ENCODE results near the gene ATG10. TPM values are rescaled to one million over a fixed set of nuclear protein-coding genes. Genes with fewer than 3 reads are reported as not detected.

ATG10 gene
- total RNA-seq, 1 experiment from 2014 or later: 7.2 TPM

DNA sequence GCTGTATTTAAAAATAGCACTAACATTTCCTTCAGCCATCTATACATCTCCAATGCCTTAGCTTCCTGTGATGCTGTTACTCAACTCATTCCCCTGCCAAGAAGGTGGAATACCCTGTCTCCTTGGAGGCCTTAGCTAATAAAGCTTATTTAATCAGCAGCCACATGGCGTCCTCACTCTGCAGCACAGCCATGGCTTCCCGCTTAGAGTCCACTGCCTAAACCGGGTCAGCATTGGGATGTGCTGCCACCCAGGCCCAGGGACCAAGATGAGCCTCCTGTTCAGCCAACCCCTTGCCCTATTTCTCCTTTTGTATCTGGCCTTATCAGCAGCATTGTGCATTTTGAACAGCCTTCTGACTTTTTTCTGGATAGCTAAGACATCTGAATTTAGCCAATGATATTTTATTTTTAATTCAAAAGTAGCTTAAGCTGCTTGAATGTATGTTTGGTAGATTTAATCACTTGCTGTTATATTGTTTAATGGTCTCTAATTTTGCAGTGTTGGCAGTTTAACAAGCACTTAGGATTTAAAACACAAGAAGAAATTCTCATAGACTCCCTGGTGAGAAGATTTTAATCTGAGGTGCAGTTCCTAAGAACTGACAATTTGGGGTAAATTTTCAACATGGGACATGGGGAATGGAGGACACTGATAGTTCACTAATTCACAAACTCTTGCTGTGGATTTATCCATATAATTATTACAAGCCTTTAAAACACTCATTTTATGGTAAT is 193.3 kb downstream of the ATG10 start:
- peak; percentile 63 for DNase-seq (ENCODE audit: low read depth)

DNA sequence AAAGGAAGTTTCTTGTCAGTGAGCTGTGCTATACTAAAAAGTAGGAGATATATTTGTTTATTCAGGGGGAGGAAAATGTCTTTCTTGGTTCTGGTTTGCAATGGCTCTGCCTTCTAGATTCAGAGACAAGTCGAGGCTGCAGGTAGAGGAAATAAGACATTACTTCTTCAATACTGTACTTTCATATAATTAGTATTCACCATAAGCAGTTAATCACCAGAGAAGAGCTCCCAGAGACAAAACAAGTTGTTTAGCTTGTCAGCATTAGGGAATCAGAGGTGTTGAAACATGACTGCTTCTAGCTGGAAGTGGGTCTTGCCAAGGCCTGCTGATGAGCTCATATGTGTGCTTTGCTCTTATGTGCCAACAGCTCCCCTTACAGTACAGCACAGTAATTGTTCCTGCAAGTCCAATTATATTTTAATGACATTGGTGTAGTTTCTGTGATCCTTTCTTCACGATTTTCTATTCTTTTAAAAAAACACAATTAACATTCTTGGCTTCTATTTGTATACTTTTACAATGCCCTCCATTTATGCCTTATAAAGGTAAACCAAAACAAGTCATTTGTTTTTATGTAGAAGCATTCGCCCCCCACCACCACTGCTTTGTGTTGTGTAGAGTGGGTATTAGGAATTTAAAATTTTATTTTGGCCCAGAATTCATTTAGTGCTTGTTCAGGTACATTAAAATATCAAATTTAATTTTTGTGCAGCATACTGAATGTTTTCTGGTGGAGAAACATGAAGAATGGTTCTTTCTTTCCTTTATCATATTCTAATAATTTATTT is 194.1 kb downstream of the ATG10 start:
- DNase-seq (ENCODE audit: low read depth): peak; percentile 83

- no peak for DNase-seq (ENCODE audit: low read depth)
Measured at GRCh38 chr5:82167372-82167935, 195.6 kb downstream of the ATG10 start.

GRCh38 chr5:82168294-82168693 is 196.5 kb downstream of the ATG10 start:
- DNase-seq (ENCODE audit: low read depth): peak; percentile 30

GRCh38 chr5:82169892-82170291 is 198.1 kb downstream of the ATG10 start:
- DNase-seq (ENCODE audit: low read depth): no peak

DNA sequence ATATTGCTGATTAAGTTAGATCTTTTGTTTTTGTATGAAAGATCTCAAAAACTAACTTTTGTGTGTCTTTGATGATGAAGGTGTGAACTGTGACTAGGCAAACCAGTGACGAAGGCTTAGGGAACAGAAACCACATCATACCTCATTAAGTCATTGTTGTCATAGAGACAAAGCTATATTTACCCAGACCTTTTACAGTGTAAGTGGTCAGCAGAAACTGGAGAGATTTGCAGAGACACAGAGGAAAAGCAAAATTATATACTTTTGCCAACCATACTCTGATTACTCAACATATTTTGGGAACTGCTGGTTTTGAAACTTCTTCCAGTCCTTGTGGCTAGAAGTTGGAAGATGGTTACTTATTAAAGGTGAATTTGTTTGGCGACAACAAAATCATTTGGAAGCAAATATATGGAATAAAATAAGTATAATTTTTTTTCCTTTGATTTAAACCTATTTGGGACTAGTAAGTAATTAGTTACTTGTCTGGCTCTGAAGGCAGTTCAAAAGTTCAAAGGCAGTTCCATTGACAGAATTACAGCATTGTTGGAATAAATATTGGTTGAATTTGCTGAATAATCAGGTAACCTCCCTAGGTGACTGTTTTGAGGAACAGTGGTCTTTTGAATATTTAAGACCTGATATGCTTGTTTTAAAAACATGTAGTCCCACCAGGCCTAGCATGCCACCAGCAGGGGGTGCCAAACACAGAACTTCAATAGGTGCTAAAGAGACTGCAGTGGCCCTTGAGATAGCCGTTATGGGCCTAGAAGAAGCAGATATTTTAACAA is 202.5 kb downstream of the ATG10 start:
- DNase-seq (ENCODE audit: low read depth): peak; percentile 92

DNA sequence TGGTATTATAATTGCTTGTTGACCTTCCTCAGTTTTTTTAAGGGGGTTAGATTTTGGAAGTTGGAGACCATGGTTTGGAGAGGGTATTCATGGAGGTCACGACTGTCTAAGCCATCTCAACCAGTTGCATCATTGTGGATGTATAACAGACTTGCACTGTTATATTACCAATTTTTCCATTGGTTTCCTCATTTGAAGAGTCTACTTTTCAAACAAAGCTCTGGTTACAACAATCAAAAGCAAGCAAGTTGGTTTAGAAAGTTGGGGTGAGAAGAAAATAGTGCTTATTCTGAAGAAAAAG is 203.0 kb downstream of the ATG10 start:
- no peak for DNase-seq (ENCODE audit: low read depth)

- DNase-seq (ENCODE audit: low read depth): no peak
Measured at GRCh38 chr5:82176115-82176814, 204.4 kb downstream of the ATG10 start.

DNA sequence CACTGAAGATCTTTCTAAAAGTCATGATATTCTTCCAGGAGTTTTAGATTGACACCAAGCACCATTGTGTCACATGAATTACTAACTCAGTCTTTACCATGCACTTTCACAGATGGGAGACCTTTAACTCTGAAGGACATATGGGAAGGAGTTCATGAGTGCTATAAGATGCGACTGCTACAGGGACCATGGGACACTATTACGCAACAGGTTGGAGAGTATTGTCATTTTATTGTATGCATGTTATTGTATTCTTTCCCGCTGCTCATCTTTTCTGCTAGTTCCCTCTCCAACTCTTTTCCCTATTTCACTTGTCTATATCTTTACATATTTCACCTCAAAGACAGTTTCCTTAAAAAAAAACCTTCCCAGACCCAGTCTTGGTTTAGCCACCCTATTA is 206.6 kb downstream of the ATG10 start:
- no peak for DNase-seq (ENCODE audit: low read depth)

GRCh38 chr5:82182662-82183061 is 210.8 kb downstream of the ATG10 start:
- DNase-seq (ENCODE audit: low read depth): no peak

DNA sequence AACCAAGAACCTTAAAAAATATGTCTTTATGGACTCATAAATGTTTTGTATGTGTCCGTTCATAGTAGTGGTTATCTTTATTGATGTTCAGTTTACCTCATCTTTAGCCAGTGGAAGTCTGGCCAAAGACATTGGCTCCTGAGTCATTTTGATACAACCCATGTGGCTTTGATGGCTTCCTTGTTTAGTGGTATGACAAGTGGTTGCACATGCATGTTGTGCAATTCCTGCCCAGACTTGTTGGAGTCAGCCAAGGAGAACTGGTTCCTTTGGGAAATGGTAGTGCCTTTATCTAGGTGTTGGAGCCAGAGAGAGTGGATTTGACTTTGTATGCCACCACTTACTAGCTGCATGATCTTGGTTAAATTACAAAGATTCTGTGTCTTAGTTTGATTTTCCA is 212.0 kb downstream of the ATG10 start:
- DNase-seq (ENCODE audit: low read depth): peak; percentile 32

- DNase-seq (ENCODE audit: low read depth): no peak
Measured at GRCh38 chr5:82185851-82186250, 214.0 kb downstream of the ATG10 start.

GRCh38 chr5:82197550-82197949 is 225.7 kb downstream of the ATG10 start:
- no peak for DNase-seq (ENCODE audit: low read depth)

GRCh38 chr5:82204567-82204966 is 232.7 kb downstream of the ATG10 start:
- no peak for DNase-seq (ENCODE audit: low read depth)

GRCh38 chr5:82205005-82205404 is 233.2 kb downstream of the ATG10 start:
- DNase-seq (ENCODE audit: low read depth): peak; percentile 6

DNA sequence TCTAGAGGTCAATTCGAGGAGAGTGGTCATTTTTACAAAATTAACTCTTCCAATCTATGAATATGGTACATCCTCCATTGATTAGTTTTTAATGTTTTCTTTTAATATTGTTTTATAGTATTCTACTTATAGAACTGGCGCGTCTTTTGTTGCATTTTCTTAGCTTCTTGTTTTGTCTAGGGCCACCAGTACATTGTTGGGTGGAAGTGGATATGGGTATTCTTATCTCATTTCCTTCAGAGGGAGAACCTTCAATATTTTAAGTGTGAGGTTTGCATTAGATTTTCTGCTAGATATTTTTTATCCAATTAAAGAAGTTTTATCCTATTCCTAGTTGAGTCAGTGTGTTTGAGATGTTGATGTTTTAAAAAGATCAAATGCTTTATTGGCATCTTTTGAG is 236.5 kb downstream of the ATG10 start:
- no peak for DNase-seq (ENCODE audit: low read depth)

DNA sequence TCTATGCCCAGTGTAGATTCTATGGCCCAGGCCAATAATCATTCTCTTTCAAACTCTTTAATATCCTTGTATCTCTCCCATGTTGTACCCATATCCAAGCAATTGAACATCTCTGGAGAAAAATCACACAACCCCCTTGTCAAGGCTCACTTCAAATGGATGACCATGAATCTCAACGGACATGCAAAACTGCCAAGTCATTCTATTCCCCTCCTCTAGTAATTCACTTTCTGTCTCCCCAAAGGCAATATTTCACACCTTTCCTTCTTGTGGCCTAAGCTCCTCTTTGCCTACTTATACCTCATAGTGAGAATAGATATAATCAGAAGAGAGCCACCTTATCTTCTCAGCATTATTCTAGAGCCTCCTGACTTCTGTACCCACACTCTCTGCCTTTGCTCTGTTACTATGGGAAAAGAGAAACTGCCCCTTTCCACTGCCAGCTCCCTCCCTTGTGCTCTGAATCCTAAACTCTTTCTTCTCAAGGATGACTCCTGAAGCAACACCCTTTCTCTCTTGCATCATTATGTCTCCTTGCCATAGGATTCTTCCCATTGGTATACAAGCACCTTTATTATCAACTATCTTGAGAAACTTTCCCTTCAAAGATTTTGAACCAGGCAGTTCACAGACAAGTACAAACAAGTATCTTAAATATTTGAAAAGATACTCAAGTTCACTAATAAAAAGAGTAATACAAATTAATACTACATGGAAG is 240.2 kb downstream of the ATG10 start:
- no peak for DNase-seq (ENCODE audit: low read depth)

GRCh38 chr5:82217917-82218316 is 246.1 kb downstream of the ATG10 start:
- DNase-seq (ENCODE audit: low read depth): no peak

- peak; percentile 12 for DNase-seq (ENCODE audit: low read depth)
Measured at GRCh38 chr5:82218374-82219156, 246.7 kb downstream of the ATG10 start.

DNA sequence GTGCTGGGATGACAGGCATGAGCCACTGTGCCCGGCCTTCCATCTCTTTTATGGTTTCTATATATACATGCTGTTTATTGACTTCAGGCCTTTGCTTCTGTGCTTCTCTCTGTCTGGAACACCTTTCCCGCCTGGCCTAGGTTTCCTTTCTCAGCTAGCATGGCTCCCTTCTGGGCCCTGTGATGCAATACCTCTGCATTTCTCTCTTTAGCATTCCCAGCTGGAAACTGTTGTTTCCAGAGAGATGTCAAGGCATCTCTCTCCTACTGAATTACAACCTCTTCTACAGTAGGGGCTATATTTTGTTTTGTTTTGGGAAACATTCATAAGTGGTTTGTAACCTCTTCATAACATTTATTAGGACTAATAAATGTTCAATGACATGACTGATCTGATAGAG is 249.2 kb downstream of the ATG10 start:
- no peak for DNase-seq (ENCODE audit: low read depth)
